GM21717 (cell line): ENCODE data around the gene NIN.

ENCODE experiments used
- ATAC-seq: cut with Tn5 transposase; IDR thresholded peaks from one replicate; pipeline ENCODE4 v1.9.1; 2021; ENCODE audit warnings: mild to moderate bottlenecking, moderate library complexity; ENCODE audit not compliant: unreplicated experiment

The NIN gene

DNA sequence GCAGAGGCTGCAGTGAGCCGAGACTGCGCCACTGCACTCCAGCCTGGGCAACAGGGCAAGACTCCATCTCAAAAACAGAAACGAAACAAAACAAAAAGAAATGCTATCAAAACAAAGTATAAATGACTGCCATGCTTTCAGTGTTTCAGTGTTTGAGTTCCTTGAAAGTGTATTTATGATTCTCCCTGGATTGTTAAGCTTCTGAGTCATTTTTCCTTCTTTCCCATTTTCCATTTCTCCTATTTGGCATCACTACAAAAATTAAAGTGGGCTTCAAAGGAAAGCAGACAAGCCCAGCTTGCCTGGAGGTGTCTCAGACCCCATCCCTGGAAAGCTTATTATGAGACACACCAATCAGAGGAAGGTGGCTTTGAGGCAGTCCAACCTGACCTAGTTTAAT lies 35.1 kb downstream of the NIN start:
- ATAC-seq = no peak

DNA sequence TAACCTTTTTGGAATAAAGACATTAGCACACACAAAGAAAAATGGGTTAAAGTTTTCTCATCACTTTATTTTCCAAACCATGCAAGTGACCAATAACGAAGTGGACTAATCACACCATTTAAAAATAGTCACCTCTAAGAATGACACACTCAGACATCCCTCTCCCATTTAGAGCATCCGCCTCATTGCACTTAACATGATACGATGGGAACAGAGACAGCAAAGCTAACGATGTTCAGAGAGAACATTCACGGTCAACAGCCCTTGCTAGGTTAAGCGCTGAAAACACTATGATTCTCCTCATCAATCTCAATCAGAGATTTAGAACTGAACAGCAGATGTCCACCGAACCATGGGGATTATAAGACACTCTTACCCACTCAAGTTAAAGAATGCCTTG lies 35.8 kb downstream of the NIN start:
- ATAC-seq = no peak

DNA sequence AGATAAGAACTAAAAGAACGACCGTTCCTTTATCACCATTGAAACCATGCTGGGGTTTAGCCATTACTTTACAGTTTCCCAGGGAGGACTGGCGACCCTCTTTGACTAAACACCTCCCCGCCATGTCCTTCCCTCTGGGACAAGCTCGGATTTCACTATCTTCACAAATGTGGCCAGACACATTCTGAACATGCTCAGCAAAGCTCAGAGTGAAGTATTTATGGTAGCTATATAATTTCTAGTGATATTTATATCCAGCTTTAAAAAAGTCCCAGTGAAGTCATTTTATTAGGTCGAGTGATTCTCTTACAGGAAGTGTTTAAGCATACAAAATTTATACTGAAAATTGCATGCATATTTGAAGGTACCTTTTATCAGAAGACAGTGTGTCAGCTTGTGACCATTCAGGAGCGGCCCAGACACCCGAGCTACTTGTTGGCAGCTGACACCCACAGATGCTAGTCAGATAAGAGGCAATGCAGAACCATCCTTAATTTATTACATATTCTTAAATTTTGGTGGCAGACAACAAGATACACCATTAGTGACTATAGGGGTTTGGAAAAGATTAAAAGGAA lies 36.8 kb downstream of the NIN start:
- ATAC-seq = no peak

DNA sequence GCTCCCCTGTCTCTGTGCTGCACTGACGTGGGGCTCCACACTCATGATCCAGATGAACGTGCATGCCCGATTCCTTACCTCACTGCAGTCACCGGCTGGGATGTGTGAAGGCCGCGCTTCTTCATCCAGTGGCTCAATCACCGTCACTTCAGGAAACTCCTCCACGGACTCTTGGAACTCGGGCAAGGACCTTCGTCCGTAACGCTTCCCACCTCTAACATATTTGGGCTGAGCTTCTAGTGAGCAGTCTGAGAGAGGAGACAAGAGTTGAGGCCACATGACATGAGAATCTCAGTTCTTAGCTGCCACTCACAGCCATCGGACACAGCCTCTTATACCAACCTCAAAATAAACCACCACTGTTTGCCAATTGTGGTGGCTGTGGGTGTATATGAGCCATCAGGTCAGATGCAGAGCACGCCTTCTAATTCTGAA lies 38.3 kb downstream of the NIN start:
- ATAC-seq = no peak

DNA sequence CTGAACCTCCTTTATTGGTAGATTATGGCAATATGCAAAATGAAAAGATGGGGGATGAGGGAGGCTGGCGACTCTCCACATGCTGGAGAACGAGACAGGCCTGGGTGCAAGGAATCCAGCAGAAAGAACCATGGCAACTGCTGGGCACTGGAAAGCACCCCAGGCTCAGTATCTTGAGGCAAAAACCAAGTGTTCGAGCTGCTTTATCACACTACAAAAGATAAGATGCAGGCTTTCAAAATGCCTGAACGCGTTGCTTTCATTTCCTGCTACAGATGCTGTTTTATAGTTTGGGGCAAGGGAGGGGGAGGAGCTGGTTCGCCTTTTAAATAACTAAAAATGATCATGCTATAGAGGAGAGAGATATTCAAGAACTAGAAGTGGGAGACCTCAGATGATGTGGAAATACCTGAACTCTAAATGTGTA lies 38.9 kb downstream of the NIN start:
- ATAC-seq = no peak

DNA sequence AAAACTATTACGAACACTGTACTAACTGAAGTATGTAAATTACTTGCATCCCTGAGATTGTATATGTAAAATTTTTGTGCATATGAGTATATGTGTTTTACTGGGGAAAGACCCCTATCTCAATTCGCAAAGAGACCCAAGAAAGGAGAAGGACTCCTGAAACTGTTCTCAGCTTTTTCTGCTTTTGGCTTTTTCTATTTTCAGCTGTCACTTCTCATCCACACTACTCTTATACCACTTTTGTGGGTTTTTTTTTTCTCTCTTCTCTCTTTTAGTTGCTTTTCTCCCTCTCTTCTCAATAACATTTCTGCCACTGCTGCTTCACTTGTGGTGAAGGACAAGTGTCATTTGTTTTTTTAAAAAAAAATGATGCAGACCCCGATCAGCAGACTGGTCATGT lies 39.8 kb downstream of the NIN start:
- ATAC-seq = peak; percentile 28

DNA sequence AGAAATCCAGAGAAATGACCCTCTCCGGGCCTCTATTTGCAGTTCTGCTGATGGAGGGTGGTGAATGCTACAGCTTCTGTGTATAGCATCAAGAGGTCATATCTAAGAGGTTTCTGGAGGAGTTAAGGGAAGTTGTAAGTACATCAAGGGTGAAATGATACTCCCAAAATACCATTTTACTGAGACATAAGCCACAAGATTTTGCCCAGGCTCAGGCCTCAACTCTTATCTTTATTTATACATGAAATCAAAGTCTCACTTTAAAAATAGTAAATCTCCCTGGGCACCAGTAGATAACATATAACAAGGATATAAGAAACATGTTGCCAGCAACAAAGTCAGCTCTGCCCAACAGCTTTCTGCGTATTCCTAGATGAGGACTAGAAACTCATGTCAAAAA lies 40.4 kb downstream of the NIN start:
- ATAC-seq = no peak

DNA sequence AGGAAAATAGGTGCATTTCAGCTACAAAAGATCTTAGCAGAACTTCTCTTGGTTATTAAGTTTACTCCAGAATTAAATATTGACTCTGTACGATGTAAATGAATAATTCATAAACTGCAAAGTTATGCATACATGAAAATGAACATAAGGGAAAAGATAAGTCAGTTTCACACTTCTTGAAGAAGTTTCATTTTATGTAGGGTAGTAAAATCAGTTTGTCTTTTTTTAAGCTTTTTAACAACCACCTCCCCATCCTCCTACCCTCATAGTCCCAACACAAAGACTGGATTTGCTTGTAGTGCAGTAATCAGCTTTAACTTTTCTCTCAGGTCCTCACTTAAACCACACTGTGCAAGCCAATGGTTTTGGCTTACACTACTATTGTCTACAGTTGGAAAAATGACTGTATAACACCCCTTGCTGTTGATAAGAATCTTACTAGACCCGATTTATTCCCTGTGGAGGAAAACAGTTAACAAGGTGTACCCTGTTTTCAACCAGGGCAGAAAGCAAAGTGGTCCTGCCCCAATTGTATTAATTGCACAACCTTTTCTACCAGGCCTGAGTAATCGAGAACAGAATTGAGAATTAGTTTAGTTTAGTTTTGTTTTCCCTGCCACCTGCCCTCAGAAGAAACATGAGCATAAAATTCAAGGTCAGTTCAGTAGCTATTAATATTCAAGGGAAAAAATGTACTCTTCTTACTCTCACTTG lies 44.1 kb downstream of the NIN start:
- ATAC-seq = no peak

DNA sequence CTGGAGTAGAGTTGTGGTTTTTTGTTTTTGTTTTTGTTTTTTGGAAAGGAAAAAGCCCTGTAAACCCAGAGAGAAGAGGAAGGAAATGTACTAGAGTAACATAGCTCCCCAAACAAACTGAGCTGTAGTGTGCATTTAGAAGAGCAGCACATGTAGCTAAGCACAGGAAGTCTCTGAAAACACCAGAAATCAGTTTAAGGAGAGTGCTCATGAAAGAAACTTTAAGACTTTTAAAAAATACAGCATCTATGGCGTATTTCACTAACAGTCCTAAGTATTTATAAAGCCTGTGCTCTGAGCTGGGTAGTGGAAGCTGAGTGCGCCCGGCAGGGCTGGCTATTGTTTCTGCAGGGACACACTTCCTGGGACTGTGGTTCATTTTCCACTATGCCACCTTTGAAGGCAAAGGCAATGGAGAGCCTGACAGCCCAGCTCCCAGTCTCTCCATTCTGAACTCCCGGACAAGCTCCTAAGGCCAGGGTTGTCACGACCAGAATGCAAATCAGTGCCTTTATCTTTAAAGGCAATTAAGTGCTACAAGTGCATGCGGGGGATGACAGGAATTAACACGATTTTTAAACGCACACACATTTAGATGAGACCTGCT lies 45.4 kb downstream of the NIN start:
- no peak for ATAC-seq

DNA sequence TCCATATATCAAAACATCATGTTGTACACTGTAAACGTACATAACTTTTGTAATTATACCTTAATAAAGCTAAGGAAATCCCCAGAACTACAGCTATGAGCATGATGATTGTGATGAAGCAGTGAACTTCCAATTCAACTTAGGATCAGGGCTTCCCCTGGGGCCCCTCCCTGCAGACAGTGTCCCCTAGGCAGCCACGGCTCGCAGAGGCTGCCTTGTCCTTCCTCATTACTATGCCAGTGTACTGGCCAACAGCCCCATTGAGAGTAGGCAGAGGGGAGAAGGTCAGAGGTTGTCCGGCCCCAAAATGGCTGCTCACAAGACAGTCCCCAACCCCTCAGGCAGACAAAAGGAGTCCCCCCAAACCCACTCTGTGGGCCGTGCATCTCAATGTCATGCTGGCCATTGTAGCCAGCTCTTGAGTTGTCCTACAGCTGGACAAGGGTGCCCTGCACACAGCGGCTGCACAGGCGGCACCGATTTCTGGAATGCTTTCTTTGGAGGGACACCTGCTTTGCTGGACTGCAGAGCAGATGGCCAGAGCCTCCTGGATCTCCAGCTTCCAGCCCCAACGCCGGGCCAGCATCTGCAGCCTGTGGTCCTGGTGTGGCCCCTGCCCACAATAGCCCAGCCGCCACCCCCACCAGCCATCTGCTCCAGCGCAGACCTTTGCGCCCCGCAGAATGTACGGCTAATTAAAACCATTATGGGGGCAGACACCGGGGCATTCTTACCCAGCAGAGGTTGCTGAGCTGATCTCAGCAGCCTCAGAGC lies 46.1 kb downstream of the NIN start:
- no peak for ATAC-seq

DNA sequence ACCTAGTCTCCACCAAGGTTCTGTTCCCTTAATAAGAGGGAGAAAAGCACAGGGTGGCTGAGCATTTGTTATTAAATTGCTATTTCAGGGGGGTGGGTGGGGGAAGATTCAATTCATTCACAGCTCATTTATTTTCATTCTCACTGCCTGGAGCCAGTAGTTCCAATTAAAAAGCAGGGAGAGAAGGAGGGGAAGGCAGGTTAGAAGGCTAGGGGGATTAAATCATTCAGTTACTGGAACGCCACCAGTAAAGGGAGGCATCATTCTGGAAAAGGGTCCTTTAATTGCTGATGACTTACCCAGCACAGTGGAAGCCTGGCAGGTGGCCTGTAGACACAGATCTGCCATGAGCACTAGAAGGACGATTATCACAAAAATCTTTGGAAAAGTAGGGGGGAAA lies 47.4 kb downstream of the NIN start:
- ATAC-seq = no peak

DNA sequence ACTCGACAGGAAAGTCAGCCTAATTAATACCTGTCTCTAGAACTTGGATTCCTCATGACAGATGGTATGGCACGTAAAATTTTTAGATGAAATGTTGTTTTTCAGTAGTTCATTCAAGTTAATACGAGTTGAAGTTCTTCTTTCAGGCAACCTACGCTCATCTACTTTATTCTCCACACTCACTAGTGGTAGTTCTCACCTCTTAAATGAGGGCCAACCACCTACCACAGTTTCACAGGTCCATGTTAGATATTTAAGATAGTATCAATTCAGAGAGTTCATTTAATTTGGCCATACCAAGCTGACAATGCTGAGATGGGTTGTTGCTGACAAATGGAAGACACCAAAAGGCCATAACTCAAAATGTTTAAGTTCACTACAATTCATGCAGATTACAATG lies 50.6 kb downstream of the NIN start:
- ATAC-seq = no peak

DNA sequence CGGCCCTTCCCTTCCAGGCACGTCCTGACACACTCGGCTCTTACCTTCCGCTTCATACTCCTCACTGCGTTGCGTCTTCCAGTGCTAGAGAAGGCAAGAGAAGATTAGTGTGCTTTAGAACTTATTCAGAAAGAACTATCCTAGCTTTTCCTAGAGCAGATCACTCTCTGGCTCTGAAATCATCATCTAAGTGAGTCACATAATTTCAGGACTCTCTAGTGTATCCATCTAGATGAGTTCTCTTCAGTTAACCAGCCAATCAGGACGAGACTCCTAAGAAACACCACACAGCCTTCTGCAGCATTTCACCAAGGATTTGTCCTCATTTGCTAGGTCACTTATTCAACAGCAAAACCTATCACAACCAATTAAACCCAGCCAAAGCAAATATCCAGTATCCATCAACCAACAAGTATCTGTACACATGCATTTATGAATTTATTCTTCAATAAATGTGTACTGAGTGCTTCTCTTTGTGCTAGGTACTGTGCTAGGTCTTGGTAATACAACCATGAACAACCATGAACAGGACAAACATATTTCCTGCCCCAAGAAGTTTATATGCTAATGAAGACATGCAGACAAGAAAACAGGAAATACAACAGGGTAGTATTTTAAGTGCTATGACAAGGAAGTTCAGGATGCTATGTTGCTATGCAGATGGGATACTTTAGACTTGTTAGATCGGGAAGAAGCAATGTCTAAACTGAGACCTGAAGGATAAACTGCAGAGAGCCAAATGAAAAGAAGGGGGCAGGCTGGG lies 52.1 kb downstream of the NIN start:
- ATAC-seq = no peak

DNA sequence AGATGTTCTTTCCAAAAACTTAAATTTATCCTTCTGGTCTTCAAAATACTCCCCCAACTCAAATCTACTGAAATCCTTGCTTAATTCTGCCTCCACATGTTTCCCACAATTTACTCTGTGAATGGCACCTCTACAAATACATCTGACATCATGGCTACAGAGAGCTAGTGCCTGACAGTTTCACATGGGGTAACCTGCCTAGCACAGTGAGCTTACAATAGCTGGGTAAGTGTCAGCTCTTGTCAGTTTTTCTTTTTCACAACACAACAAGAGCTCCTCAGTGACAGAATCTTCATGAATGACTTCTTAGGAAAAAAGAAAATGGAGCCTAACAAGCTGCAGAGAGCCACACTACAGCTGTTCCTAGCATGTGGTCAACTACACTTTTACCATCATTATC lies 54.4 kb downstream of the NIN start:
- ATAC-seq = no peak

DNA sequence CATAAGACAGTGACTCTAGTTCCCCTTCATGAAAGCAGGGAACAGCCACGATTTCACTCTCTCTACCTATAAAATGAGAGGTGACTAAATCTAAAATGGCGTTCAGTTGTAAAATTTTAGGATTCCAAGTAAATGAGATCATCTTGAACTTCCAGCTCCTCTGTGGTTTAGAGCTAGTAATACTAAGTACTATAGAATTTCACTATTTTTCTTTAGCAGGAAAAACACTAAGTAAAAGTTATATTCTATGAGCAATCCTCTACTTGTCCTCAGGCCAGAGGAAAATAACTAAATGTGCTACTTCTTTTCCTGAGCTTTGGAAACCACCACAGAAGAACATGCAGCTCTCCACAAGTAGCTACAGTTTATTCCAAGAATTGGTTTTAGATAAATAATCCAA lies 55.6 kb downstream of the NIN start:
- ATAC-seq = no peak

DNA sequence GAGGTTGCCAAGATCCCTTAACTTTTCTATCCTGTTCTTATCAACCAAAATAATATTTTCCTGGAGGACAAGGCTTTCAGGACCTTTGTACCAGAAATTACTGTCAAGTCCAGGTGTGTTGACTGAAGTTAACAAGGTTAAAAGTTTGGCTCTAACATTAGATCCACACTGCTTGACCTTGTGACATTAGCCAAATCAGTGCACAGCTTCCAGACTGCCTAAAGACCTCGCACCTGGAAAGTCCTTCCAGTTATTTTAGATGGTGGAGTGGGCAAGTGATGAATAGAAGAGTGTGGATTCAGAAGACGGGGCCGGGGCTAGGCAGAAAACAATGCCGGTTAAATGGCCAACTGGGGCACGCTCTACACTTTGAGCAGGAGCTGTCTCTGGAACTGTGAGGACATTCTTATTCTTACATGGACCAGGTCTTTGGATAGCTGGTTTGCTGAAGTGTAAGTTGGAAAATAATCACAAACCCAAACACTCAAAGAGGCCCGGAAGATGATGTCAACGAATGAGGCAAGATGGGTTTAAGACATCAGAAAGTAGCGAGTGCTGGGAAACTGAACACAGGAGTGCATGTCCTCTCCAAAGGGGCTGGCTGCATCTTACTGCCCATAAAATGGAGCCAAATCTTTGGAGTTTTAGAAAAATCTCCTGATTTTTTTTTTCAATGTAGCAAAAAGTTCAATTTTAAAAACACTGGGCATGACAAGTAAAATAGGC lies 56.3 kb downstream of the NIN start:
- no peak for ATAC-seq

DNA sequence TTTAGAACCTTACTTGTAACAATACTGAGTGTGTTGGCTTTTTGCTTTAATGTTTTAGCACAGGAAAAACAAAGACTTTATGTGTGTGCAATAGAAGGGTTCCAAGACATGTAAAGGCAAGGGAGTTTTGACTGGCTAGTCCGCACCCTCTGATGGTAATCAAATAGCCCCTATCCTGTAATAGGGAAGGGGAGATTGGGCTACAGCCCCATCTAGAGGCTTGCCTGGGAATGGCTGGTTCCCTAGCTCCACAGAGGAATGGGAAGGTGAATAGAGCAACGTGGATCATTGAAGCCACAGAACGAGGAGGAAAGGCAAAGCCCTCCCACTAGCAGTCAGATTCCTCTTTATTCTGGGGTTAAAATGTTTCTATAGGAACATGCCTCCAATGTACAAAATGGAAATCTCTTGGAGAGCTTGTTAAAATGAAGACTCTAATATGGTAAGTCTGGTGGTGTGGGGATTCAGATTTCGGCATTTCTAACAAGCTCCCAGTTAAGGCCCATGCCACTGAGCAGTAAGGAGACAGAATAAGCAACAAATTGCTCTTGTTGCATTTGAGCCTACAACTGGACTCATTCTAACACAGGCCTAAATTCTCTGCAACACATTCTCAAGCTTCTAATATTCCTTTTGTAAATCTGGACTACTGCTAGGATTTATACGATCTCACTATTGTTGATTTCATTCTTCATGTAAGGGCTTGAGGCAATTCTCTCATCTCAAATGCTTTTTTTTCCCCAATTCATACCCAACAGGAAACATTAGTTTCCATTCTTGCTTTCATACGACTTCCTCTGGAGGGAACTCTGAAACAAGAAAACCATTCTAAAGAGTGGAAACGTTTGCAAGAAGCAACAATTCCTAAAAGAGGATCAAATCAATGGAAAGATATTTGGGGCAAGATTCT lies 57.1 kb downstream of the NIN start:
- ATAC-seq = no peak

DNA sequence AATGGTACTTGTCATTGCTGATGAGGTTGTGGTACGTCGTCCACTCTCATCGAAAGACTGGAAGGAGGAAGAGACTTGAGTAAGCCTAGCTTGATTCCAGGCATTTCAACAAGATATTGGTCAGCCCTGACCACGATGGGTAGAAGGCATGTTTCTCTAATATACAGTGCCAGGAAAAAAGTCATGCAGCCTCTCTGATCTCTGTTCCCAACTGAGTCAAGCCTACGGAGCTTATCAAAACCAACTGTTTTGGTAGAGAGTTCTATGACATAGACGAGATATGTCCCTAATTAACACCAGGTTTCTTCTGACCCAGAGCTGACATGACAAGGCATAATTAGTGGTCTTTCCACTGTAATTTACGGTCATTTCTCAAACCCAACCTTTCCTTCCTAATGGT lies 58.5 kb downstream of the NIN start:
- no peak for ATAC-seq

DNA sequence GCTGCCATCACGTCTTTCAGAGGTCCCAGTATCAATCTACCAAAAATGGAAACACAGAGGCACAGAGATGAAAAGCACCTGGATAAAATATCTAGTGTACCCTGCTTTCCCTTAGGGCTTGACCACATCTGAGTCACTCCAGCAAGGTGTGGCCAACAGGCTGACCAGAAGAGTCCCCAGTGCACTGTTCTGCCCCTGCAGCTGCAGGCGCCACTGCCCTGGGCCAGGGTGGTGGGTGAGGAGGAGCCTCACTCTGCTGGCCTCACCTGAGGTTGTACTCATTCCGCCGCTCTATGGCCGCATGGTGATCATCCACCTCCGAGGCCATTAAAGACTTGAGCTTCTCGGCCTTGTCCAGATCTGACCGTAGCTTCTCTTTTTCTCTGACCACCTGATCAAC lies 60.4 kb downstream of the NIN start:
- ATAC-seq = no peak
